OCI-LY7 (cell line): ENCODE results near the gene FAM20A. TPM values are rescaled to one million over a fixed set of nuclear protein-coding genes. Genes with fewer than 3 reads are reported as not detected.

Experiments
- BruUV-seq: library from RNA; stranded (reverse); fragments of 400-500 nt; replicated peaks from 2 replicates; lab custom pipeline; 2021; lab: Mats Ljungman, UMichigan
- CTCF ChIA-PET: fragments of 300-600 bp; sonication (Branson Sonifier 250); formaldehyde crosslinking; loops from one replicate; lab custom pipeline; 2022; ENCODE audit warnings: antibody characterized with exemption; ENCODE audit not compliant: unreplicated experiment; lab: Charles Lee
- POLR2A ChIA-PET: fragments of 300-600 bp; sonication (Branson Sonifier 250); formaldehyde crosslinking; loops from one replicate; lab custom pipeline; 2022; ENCODE audit warnings: antibody characterized with exemption; lab: Charles Lee
- DNase-seq: peaks from one replicate; pipeline ENCODE4 v3.0.0-alpha.2; 2015; ENCODE audit warnings: low spot score
- H2AFZ ChIP-seq: fragments of 200-600 bp; sonication (generic), shearing (Covaris generic); 2 replicates; pipeline ENCODE4 v1.6.1; 2014; ENCODE audit warnings: mild to moderate bottlenecking, antibody characterized with exemption, low read length, moderate library complexity
- H3K27ac ChIP-seq: fragments of 200-600 bp; sonication (generic); 2 replicates; pipeline ENCODE4 v1.5.1; 2014; ENCODE audit warnings: mixed run types, low read depth, mild to moderate bottlenecking, moderate library complexity, low read length, inconsistent platforms; ENCODE audit not compliant: poor library complexity, severe bottlenecking
- H3K36me3 ChIP-seq: fragments of 200-600 bp; sonication (generic); 2 replicates; pipeline ENCODE4 v1.6.1; 2014; ENCODE audit warnings: mild to moderate bottlenecking, antibody characterized with exemption, low read length, moderate library complexity, mixed read lengths; ENCODE audit not compliant: insufficient read depth
- H3K4me1 ChIP-seq: fragments of 200-600 bp; sonication (generic); 2 replicates; pipeline ENCODE4 v1.5.1; 2014; ENCODE audit warnings: mild to moderate bottlenecking, low read length; ENCODE audit not compliant: insufficient read depth, poor library complexity, severe bottlenecking
- H3K4me2 ChIP-seq: fragments of 200-600 bp; sonication (generic); 2 replicates; pipeline ENCODE4 v1.6.1; 2014; ENCODE audit warnings: mild to moderate bottlenecking, low read length
- H3K4me3 ChIP-seq: fragments of 200-600 bp; sonication (generic); 2 replicates; pipeline ENCODE4 v1.5.1; 2014; ENCODE audit warnings: mild to moderate bottlenecking, low read depth, low read length; ENCODE audit not compliant: poor library complexity, severe bottlenecking
- H3K79me2 ChIP-seq: fragments of 200-600 bp; sonication (generic); 2 replicates; pipeline ENCODE4 v1.6.1; 2016; ENCODE audit warnings: low read depth, mild to moderate bottlenecking, low read length, moderate library complexity, mixed read lengths; ENCODE audit not compliant: insufficient read depth
- H3K9me2 ChIP-seq: fragments of 200-600 bp; sonication (generic); 2 replicates; pipeline ENCODE4 v1.6.1; 2016; ENCODE audit warnings: mild to moderate bottlenecking, low read length, mixed read lengths; ENCODE audit not compliant: insufficient read depth
- H3K9me3 ChIP-seq: fragments of 200-600 bp; sonication (generic); 2 replicates; pipeline ENCODE4 v1.6.1; 2014; ENCODE audit warnings: mild to moderate bottlenecking, mixed run types, low read length, mixed read lengths
- H4K20me1 ChIP-seq: fragments of 200-600 bp; sonication (generic); 2 replicates; pipeline ENCODE4 v1.6.1; 2014; ENCODE audit warnings: mild to moderate bottlenecking, antibody characterized with exemption, low read length, moderate library complexity, mixed read lengths; ENCODE audit not compliant: insufficient read depth
- EZH2phosphoT487 ChIP-seq: fragments of 200-600 bp; sonication (generic); IDR thresholded peaks from 2 replicates; pipeline ENCODE4 v1.6.1; 2018; ENCODE audit warnings: low read depth, borderline replicate concordance, mild to moderate bottlenecking, mixed run types, antibody characterized with exemption, low read length, moderate library complexity, mixed read lengths
- intact Hi-C: fragments of 100-400 bp; cut with micrococcal nuclease; formaldehyde crosslinking; loops from one replicate; pipeline ENCODE4 v1.10.0; 2022; ENCODE audit not compliant: unreplicated experiment
- total RNA-seq, 2 experiments: library from RNA; depleted of rRNA in 1 of 2; stranded (reverse); fragments of >200 nt in 1 of 2; shearing (Covaris generic) in 1 of 2; gene quantifications; 2 replicates each; pipeline ENCODE4 v1.2.3, GENCODE V29; 2014 to 2022
- TF ChIP-seq, protein P1 (sequence below): fragments of 200-600 bp; sonication (generic); conservative IDR thresholded peaks from 2 replicates; pipeline ENCODE4 v1.5.1; 2014; ENCODE audit warnings: mild to moderate bottlenecking, antibody characterized with exemption, low read length, moderate library complexity, mixed read lengths

FAM20A gene
- total RNA-seq, 2 experiments from 2014 or later, result not detected

DNA sequence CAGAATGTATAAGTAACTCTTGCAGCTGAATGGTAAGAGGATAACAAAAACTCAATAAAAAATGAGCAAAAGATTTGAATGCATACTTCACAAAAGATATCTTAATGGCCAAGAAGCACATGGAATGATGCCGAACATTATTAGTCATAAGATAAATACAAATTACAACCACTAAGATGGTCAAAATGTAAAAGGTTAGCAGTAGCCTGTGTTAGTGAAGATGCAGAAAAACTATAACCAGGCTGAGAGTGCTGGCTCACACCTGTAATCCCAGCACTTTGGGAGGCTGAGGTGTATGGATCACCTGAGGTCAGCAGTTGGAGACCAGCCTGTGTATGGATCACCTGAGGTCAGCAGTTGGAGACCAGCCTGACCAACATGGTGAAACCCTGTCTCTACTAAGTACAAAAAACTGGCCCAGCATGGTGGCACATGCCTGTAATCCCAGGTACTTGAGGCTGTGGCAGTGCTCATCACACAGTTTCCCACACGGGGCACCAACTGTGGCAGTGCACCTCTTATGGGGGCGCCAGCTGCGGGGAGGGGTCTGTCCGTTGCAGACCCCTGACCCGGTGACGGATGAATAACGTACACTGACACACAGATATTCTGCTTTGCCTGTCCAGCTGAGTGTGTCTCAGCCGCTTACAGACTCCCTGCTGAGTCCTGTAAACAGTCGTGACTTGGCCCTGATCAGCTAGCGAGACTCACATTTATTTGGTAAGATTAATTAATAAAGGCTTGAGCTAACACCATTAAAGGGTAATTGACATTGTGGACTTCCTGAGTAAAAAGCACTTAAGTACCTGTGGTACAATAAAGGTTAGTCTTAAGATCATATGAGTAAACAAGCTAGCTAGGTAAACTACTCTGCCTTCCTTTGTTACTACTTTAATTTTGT, 45.7 kb upstream of the FAM20A start:
- ChIA-PET POLR2A (interaction anchor here (0.5 to 1.1 kb wide), 3 partner anchors 17 to 113 kb away, joined by 3 read pairs; no protein-coding TSS in a partner anchor), CTCF (no interaction called here)
- intact Hi-C loops, result no loop called here
- Histone ChIP-seq H3K79me2 (no peaks in the 10 kb centered on the region), H3K4me3 (no peak overlapping the region), H3K4me1 (no peaks in the 10 kb centered on the region), H3K9me2 (no peaks in the 10 kb centered on the region), H3K4me2 (no peak overlapping the region), H3K9me3 (no peaks in the 10 kb centered on the region), H3K36me3 (no peaks in the 10 kb centered on the region), H2AFZ (no peak overlapping the region), H4K20me1 (no peaks in the 10 kb centered on the region), H3K27ac (no peak overlapping the region)
- BruUV-seq, result no TSS peak
- TF ChIP-seq EZH2phosphoT487, result no peak
- TF ChIP-seq, protein P1, sequence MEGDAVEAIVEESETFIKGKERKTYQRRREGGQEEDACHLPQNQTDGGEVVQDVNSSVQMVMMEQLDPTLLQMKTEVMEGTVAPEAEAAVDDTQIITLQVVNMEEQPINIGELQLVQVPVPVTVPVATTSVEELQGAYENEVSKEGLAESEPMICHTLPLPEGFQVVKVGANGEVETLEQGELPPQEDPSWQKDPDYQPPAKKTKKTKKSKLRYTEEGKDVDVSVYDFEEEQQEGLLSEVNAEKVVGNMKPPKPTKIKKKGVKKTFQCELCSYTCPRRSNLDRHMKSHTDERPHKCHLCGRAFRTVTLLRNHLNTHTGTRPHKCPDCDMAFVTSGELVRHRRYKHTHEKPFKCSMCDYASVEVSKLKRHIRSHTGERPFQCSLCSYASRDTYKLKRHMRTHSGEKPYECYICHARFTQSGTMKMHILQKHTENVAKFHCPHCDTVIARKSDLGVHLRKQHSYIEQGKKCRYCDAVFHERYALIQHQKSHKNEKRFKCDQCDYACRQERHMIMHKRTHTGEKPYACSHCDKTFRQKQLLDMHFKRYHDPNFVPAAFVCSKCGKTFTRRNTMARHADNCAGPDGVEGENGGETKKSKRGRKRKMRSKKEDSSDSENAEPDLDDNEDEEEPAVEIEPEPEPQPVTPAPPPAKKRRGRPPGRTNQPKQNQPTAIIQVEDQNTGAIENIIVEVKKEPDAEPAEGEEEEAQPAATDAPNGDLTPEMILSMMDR, result no peak
- no peak for DNase-seq

DNA sequence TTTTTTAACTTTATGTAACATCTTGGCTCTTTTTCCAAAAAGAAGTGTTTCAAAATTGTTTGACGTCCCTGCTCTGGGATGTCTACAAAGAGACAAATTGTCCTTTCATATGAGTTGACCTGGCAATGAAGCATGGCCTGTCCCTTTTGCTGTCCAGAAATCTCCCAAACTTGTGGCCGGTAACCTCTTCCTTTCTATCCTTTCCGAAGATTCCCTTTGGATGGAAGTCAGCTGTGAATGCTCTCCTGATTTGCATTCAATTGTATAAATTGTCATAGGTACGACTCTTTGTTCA, 40.9 kb upstream of the FAM20A start:
- Histone ChIP-seq H3K4me2 (no peak overlapping the region), H2AFZ (no peak overlapping the region), H3K36me3 (no peaks in the 10 kb centered on the region), H3K79me2 (no peaks in the 10 kb centered on the region), H3K9me2 (no peaks in the 10 kb centered on the region), H3K4me1 (no peaks in the 10 kb centered on the region), H3K9me3 (no peaks in the 10 kb centered on the region), H3K4me3 (no peak overlapping the region), H3K27ac (no peak overlapping the region), H4K20me1 (no peaks in the 10 kb centered on the region)
- CTCF ChIA-PET, result no interaction called here
- intact Hi-C loops, result no loop called here
- POLR2A ChIA-PET, result interaction anchor here (1.1 kb wide), 1 partner anchor 860 kb away, joined by 3 read pairs; no protein-coding TSS in a partner anchor
- no peak for DNase-seq
- TF ChIP-seq, protein P1, result no peak
- no peak for TF ChIP-seq EZH2phosphoT487
- BruUV-seq, result no TSS peak
